DND-41 (cell line): ENCODE results near the gene TMEM178B.

Source experiments
- EZH2 ChIP-seq: IDR thresholded peaks from 3 replicates; pipeline ENCODE4 v1.6.1; 2012; ENCODE audit warnings: borderline replicate concordance, low read depth, mild to moderate bottlenecking, moderate library complexity, low read length, inconsistent platforms; ENCODE audit not compliant: severe bottlenecking
- TF ChIP-seq, protein P1 (sequence below): IDR thresholded peaks from 2 replicates; pipeline ENCODE4 v1.5.1; 2012; ENCODE audit warnings: borderline replicate concordance, low read length, moderate library complexity, mild to moderate bottlenecking; ENCODE audit not compliant: poor library complexity, severe bottlenecking; ENCODE audit errors: extremely low read depth

DNA sequence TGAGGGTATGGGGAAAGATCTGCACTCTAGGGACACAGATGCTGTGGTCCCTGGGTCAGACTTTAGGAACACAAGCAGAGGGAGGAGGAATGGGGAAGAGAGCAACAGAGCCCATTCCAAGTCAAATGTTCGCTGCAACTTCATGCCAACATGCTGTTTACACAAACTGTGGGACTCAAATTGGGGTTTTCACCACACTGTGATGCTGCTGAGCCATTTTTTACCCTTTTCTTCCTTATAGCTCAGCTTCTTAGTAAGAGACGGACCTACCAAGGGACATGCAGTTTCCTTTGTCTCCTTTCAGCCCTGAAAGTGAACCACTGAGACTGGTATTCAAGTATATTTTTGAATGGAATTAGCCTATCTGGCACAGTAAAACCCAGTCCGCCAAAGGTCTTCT, 413.1 kb downstream of the TMEM178B start:
- TF ChIP-seq, protein P1, sequence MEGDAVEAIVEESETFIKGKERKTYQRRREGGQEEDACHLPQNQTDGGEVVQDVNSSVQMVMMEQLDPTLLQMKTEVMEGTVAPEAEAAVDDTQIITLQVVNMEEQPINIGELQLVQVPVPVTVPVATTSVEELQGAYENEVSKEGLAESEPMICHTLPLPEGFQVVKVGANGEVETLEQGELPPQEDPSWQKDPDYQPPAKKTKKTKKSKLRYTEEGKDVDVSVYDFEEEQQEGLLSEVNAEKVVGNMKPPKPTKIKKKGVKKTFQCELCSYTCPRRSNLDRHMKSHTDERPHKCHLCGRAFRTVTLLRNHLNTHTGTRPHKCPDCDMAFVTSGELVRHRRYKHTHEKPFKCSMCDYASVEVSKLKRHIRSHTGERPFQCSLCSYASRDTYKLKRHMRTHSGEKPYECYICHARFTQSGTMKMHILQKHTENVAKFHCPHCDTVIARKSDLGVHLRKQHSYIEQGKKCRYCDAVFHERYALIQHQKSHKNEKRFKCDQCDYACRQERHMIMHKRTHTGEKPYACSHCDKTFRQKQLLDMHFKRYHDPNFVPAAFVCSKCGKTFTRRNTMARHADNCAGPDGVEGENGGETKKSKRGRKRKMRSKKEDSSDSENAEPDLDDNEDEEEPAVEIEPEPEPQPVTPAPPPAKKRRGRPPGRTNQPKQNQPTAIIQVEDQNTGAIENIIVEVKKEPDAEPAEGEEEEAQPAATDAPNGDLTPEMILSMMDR: no peak
- no peak for TF ChIP-seq EZH2
